Kidney (tissue), 14 donors: Measurements from ENCODE around the gene BABAM2. TPM values are rescaled to one million over a fixed set of nuclear protein-coding genes. Genes with fewer than 3 reads are reported as not detected.

Experiments used
- DNase-seq, 5 donors: peaks; one replicate each; pipeline ENCODE4 v3.0.0-alpha.2; 2013 to 2020
- FAIRE-seq: peaks from 2 replicates; lab custom pipeline; 2012; peaks lifted over from hg19 to GRCh38; lab: Jason Lieb, UNC
- H3K27ac ChIP-seq, 2 donors: one replicate each; pipeline ENCODE4 v1.7.0; 2013; ENCODE audit warnings: low read depth in 2 of 2, low read length in 2 of 2, inconsistent platforms in 1 of 2
- H3K27me3 ChIP-seq: one replicate; pipeline ENCODE4 v1.7.1; 2013; ENCODE audit warnings: low read length, inconsistent platforms; ENCODE audit not compliant: control insufficient read depth, insufficient read depth
- H3K36me3 ChIP-seq, 3 donors: one replicate each; pipeline versions ENCODE4 v1.7.0 to v1.7.1; 2013; ENCODE audit warnings: low read length in 3 of 3, control low read depth in 1 of 3, inconsistent platforms in 1 of 3; ENCODE audit not compliant: insufficient read depth in 3 of 3, control insufficient read depth in 2 of 3
- H3K4me1 ChIP-seq, 3 donors: one replicate each; pipeline versions ENCODE4 v1.7.0 to v1.7.1; 2013; ENCODE audit warnings: low read length in 3 of 3, inconsistent platforms in 1 of 3, low read depth in 1 of 3; ENCODE audit not compliant: control insufficient read depth in 2 of 3, insufficient read depth in 2 of 3
- H3K4me3 ChIP-seq, 3 donors: one replicate each; pipeline versions ENCODE4 v1.7.0 to v1.8.1; 2013; ENCODE audit warnings: low read length in 3 of 3, control low read depth in 1 of 3, inconsistent platforms in 1 of 3
- H3K9ac ChIP-seq, 3 donors: one replicate each; pipeline versions ENCODE4 v1.7.0 to v1.7.1; 2013; ENCODE audit warnings: low read length in 3 of 3, control low read depth in 1 of 3, inconsistent platforms in 1 of 3
- H3K9me3 ChIP-seq, 3 donors: one replicate each; pipeline versions ENCODE4 v1.7.0 to v1.7.1; 2013; ENCODE audit warnings: low read length in 3 of 3, control low read depth in 1 of 3, inconsistent platforms in 1 of 3; ENCODE audit not compliant: control insufficient read depth in 2 of 3, insufficient read depth in 1 of 3
- intact Hi-C: fragments of 100-400 bp; cut with DNase I; formaldehyde crosslinking; loops from one replicate; pipeline ENCODE4 v1.11.1; 2022
- polyA plus RNA-seq: library from polyadenylated mRNA; stranded (reverse); fragments of 350-450 nt; fragmentation: Illumina TruSeq; extraction: RNeasy Lipid Tissue Mini Kit (QIAGEN cat#74804); gene quantifications from one replicate; pipeline ENCODE4 v1.2.3, GENCODE V29; 2014; ENCODE audit warnings: low read depth, low replicate concordance; ENCODE audit not compliant: insufficient read depth
- total RNA-seq: library from RNA; stranded (reverse); fragmentation: NEBNext Ultra II Directional; extraction: Animal tissue kit (Norgen Biotek cat#: 25700); gene quantifications from one replicate; pipeline ENCODE4 v1.2.1, GENCODE V29; 2021
- TF ChIP-seq, protein P1 (sequence below): IDR thresholded peaks from 3 replicates; pipeline ENCODE4 v1.5.1; 2012; ENCODE audit warnings: mild to moderate bottlenecking, moderate library complexity, borderline replicate concordance; ENCODE audit not compliant: insufficient read depth; ENCODE audit errors: extremely low read depth
- donor health status: control.
- donor health status: control.
- donor health status: control.
- donor health status: control.
- donor health status: control.
- donor health status: DM: yes; HTN: yes; CAD: no.
- donor health status: Normal renal cell carcinoma (clear cell type).

The BABAM2 gene
- total and polyA plus RNA-seq, 2 donors from 2014 or later: 68.4 to 74.1 TPM

- no peak for DNase-seq
- no peaks in the 10 kb centered on the region for H3K27me3 ChIP-seq
- H3K9ac ChIP-seq: no peak overlapping the region
- TF ChIP-seq, protein P1, sequence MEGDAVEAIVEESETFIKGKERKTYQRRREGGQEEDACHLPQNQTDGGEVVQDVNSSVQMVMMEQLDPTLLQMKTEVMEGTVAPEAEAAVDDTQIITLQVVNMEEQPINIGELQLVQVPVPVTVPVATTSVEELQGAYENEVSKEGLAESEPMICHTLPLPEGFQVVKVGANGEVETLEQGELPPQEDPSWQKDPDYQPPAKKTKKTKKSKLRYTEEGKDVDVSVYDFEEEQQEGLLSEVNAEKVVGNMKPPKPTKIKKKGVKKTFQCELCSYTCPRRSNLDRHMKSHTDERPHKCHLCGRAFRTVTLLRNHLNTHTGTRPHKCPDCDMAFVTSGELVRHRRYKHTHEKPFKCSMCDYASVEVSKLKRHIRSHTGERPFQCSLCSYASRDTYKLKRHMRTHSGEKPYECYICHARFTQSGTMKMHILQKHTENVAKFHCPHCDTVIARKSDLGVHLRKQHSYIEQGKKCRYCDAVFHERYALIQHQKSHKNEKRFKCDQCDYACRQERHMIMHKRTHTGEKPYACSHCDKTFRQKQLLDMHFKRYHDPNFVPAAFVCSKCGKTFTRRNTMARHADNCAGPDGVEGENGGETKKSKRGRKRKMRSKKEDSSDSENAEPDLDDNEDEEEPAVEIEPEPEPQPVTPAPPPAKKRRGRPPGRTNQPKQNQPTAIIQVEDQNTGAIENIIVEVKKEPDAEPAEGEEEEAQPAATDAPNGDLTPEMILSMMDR: no peak
- no peaks in the 10 kb centered on the region for H3K9me3 ChIP-seq
- H3K27ac ChIP-seq: no peak overlapping the region
- H3K4me1 ChIP-seq: peaks cover 0 to 13% (median 9%) of the 10 kb centered on the region in 3 donors
- H3K36me3 ChIP-seq: no peaks in the 10 kb centered on the region
- FAIRE-seq: no peak
- intact Hi-C loops: no loop called here
- H3K4me3 ChIP-seq: no peak overlapping the region
Measured at GRCh38 chr2:28363686-28364280, 473.3 kb downstream of the BABAM2 start.

GRCh38 chr2:28364610-28365009, 474.1 kb downstream of the BABAM2 start:
- intact Hi-C loops: no loop called here
- H3K9me3 ChIP-seq: no peaks in the 10 kb centered on the region
- no peaks in the 10 kb centered on the region for H3K27me3 ChIP-seq
- DNase-seq: no peak
- no peak for FAIRE-seq
- no peak overlapping the region for H3K4me3 ChIP-seq
- H3K4me1 ChIP-seq: peaks cover 0 to 13% (median 9%) of the 10 kb centered on the region in 3 donors
- H3K36me3 ChIP-seq: no peaks in the 10 kb centered on the region
- no peak overlapping the region for H3K27ac ChIP-seq
- TF ChIP-seq, protein P1: no peak
- no peak overlapping the region for H3K9ac ChIP-seq

GRCh38 chr2:28365158-28365557, 474.6 kb downstream of the BABAM2 start:
- Histone ChIP-seq H3K27ac (no peak overlapping the region), H3K36me3 (no peaks in the 10 kb centered on the region), H3K9ac (no peak overlapping the region), H3K4me1 (peaks cover 0 to 13% (median 9%) of the 10 kb centered on the region in 3 donors), H3K9me3 (no peaks in the 10 kb centered on the region), H3K4me3 (no peak overlapping the region), H3K27me3 (no peaks in the 10 kb centered on the region)
- FAIRE-seq: no peak
- TF ChIP-seq, protein P1: no peak
- peak in 2 of 5 donors; percentile 60 to 63 for DNase-seq
- intact Hi-C loops: no loop called here

GRCh38 chr2:28366149-28366495, 475.6 kb downstream of the BABAM2 start:
- Histone ChIP-seq H3K36me3 (no peaks in the 10 kb centered on the region), H3K9me3 (no peaks in the 10 kb centered on the region), H3K4me3 (no peak overlapping the region), H3K9ac (no peak overlapping the region), H3K27me3 (no peaks in the 10 kb centered on the region), H3K4me1 (peaks cover 0 to 13% (median 6%) of the 10 kb centered on the region in 3 donors), H3K27ac (no peak overlapping the region)
- no peak for FAIRE-seq
- DNase-seq: no peak
- TF ChIP-seq, protein P1: no peak
- intact Hi-C loops: no loop called here
